GM18526 (cell line): ENCODE data around the gene PCDH12.

Source experiments
- POLR2A ChIP-seq: IDR thresholded peaks from 3 replicates; pipeline ENCODE4 v1.6.1; 2011; ENCODE audit not compliant: insufficient read length; ENCODE audit errors: extremely low read depth

The PCDH12 gene

GRCh38 chr5:141928051-141928450 lies 30.0 kb downstream of the PCDH12 start:
- no peak for TF ChIP-seq POLR2A

GRCh38 chr5:141926434-141926833 lies 31.6 kb downstream of the PCDH12 start:
- TF ChIP-seq POLR2A, result no peak

GRCh38 chr5:141923448-141924313 lies 34.3 kb downstream of the PCDH12 start, which contains the start of gene DELE1:
TSS of gene DELE1 (plus strand) at chr5:141923871. CDS start at chr5:141923942, 71 bp downstream.
- peak; percentile 84 for TF ChIP-seq POLR2A

GRCh38 chr5:141920771-141921170 lies 37.2 kb downstream of the PCDH12 start:
- TF ChIP-seq POLR2A, result no peak

GRCh38 chr5:141919218-141920119 lies 38.5 kb downstream of the PCDH12 start:
- TF ChIP-seq POLR2A, result no peak

- TF ChIP-seq POLR2A, result no peak
Measured at GRCh38 chr5:141917760-141918159, 40.2 kb downstream of the PCDH12 start.

GRCh38 chr5:141916522-141916921 lies 41.5 kb downstream of the PCDH12 start:
- no peak for TF ChIP-seq POLR2A

- no peak for TF ChIP-seq POLR2A
Measured at GRCh38 chr5:141915881-141916336, 42.1 kb downstream of the PCDH12 start.

- no peak for TF ChIP-seq POLR2A
Measured at GRCh38 chr5:141914797-141915196, 43.2 kb downstream of the PCDH12 start.

GRCh38 chr5:141914199-141914743 lies 43.7 kb downstream of the PCDH12 start:
- no peak for TF ChIP-seq POLR2A

- no peak for TF ChIP-seq POLR2A
Measured at GRCh38 chr5:141913560-141914198, 44.3 kb downstream of the PCDH12 start.

- no peak for TF ChIP-seq POLR2A
Measured at GRCh38 chr5:141910271-141910673, 47.7 kb downstream of the PCDH12 start.

GRCh38 chr5:141909212-141909611 lies 48.8 kb downstream of the PCDH12 start:
- no peak for TF ChIP-seq POLR2A

- TF ChIP-seq POLR2A, result no peak
Measured at GRCh38 chr5:141908796-141909195, 49.2 kb downstream of the PCDH12 start.

GRCh38 chr5:141906972-141907371 lies 51.0 kb downstream of the PCDH12 start:
- TF ChIP-seq POLR2A, result no peak

- no peak for TF ChIP-seq POLR2A
Measured at GRCh38 chr5:141906517-141906916, 51.5 kb downstream of the PCDH12 start.

- TF ChIP-seq POLR2A, result no peak
Measured at GRCh38 chr5:141904551-141904950, 53.5 kb downstream of the PCDH12 start.
